ENCODE results near the gene ZBTB38.

GRCh38 chr3:141356046-141356445 is 12.3 kb upstream of the ZBTB38 start:
- no peak for TF ChIP-seq CTCF (IDR thresholded peaks at IDR 0.05 in 4 of 5, conservative IDR thresholded peaks at IDR 0.05 in 1 of 5)
- TF ChIP-seq POLR2A (IDR thresholded peaks at IDR 0.05), result no peak
